GM21528 (cell line): Measurements from ENCODE around the gene ZNF165.
A peak's percentile ranks its signal among the peaks of the same experiment; 100 is the strongest.
"Not testable (repeated sequence)": the region's sequence is repeated elsewhere in the genome, so short reads cannot be mapped to it uniquely, and the experiment has no call there.

Source experiments
- ATAC-seq: cut with Tn5 transposase; IDR thresholded peaks from one replicate; pipeline ENCODE4 v1.9.1; 2021; ENCODE audit warnings: mild to moderate bottlenecking, moderate library complexity; ENCODE audit not compliant: unreplicated experiment, low FRiP score

The ZNF165 gene

DNA sequence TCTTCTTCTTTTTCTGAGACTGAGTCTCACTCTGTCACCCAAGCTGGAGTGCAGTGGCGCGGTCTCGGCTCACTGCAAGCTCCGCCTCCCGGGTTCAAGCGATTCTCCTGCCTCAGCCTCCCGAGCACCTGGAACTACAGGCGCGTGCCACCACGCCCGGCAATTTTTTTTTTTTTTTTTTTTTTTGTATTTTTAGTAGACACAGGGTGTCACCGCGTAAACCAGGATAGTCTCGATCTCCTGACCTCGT, at the start of gene ZNF165:
ZNF165 (plus strand) TSS at position 188 of the 250 bp plus-strand sequence. CDS start 4,913 bp downstream, outside the sequence.
- peak; percentile 20 for ATAC-seq

DNA sequence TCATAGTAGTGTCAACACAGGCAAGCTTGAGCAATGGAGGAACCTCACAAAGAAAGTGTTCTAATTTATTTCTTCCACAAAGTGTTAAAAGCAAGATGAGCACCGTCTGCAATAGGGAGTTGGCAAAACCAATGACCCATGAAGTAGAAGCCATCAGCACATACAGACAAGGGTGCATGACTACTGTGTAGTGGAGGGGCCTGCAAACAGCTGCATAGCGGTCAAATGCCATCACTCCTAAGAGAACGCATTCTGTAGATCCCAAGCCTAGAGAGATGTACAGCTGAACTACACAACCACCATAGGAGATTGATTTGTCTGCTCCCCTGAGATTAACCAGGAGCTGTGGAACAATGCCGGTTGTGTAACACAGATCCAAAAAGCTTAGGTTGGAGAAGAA, 26.8 kb upstream of the ZNF165 start:
- no peak for ATAC-seq

DNA sequence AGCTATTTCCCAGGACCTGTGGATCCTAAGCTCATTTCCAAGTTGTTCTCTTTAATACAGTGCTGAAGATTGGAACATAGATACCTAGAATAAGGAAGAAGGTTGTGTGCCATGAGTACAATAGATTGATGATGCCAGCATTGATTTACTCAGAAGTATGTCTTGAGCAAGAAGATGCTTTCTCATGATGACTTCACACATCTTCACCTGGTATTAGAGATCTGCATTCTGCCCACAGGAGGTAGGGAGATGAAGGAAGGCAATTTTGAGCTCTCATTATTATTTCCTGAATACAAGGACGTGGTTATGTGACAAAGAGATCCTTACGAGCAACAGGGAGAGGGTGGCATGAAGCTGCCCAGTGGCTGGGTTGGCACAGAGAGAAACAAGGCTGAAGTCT, 20.0 kb upstream of the ZNF165 start:
- ATAC-seq, result no peak

DNA sequence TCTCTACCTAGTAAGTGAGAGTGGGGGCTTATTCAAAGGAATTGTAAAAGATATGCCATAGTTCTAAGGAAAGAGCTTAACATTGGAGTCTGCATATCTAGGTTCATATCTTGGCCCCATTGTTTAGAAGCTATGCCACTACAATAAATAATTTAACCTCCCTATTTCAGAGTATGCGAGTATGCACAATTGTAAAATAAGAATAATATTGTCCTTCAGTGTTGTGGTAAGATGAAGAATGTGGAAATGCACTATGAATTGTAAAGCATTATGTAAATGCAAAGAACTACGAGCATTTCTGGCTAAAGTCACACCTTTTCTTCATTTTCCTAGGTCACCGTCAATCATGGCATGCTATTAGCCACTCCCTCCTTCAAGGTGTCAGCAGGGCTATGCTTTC, 16.1 kb upstream of the ZNF165 start:
- ATAC-seq, result no peak

DNA sequence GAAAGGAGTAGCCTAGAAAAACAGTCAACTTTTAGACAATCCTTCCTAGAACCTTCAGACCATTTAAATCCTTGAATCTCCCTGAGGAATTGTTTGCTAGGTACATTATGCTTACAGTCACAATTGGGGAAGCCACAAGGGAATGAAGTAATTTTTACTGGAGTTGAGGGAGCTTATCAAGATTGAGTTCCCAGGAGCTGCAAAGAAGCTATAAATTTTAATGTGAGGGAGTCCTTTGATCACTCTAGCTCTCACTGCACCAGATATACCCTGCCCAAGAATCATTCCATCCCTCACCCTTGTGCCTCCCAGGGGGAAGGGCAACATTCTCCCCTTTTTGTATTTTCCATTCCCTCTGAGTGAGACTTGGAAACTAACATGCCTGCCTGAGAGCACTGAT, 12.3 kb upstream of the ZNF165 start:
- no peak for ATAC-seq

DNA sequence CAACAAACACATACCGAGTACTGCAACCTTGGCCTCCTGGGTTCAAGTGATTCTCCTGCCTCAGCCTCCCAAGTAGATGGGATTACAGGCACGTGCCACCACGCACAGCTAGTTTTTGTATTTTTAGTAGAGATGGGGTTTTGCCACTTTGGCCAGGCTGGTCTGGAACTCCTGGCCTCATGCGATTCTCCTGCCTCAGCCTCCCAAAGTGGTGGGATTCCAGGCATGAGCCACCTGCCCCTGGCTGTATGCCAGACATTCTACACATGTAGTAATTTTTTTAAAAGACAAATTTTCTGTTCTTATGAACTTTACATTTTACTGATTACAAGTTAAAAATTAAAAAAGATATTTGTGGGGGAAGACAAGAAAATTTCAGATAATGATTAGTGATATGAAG, 9.4 kb upstream of the ZNF165 start:
- not testable (repeated sequence) for ATAC-seq

DNA sequence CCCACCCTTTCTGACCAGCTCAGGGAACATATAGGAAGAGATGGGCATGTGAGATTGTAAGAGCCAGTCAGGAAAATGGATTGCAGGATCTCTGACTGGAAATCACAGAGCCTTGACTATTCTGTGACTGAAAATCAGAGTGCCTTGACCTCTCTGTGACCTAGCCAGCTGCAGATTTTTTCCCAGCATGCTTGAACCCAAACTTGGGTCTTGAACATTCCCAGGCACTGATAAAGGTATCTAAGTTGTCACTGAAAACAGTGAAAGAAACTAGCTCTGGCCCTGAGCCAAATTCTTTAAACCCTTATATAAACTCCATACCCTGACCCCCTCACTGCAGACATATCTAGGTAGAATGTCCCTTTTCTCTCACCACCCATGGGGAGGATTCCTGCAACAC, 2.3 kb upstream of the ZNF165 start:
- ATAC-seq, result no peak

DNA sequence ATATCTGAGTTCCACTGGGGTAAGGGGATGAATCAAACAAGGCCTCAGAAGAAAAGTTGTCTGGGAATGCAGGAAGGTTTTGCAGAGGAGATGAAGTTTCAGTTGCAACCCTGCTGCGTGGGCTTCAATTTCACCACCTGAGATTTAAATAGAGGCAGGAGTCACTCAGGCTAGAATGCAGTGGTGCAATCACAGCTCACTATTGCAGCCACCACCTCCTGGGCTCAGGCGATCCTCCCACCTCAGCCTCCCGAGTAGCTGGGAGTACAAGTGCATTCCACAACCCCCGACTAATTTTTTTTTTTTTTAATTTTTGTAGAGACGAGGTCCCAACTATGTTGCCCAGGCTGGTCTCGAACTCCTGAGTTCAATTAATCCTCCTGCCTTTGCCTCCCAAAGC, 1.5 kb upstream of the ZNF165 start:
- ATAC-seq, result no peak

DNA sequence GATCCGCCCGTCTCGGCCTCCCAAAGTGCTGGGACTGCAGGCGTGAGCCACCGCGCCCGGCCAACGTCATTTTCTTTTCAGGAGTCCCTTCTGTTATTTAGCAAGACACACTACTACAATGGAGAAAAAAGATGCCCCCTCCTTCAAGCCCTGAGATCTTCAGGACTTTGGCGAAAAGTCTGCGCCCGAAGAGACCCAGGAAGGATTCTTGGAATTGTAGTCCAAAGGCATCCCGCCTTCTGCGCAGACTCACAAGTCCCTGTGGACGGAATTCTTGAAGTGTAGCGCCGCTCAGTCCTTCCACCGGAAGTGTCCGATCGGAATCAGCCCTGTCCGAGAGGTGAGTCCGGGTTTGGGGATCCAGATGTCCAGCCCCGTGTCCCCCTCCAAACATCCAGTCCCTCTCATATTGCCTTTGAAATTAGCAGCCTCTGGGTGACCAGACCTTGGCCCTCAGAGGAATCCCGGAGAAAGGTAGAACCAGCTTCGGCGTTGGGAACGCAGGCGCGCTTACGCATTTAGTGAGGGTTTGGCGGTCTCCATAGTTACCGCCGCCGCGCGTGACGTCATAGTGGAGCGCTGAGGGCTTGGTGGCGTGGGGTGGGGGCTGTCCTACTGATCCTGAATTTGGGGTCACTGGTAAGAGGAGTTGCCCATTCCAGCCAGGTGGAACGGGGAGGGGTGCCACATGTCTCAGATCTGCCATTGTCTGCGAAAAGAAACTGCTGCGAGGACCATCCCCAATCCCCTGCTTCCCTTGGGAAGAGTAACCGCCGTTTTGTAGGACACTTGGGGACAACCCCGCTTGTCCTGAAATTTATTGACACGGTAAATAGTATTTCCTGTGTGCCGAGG, 490 bp downstream of the ZNF165 start:
- peak; percentile 72 for ATAC-seq

DNA sequence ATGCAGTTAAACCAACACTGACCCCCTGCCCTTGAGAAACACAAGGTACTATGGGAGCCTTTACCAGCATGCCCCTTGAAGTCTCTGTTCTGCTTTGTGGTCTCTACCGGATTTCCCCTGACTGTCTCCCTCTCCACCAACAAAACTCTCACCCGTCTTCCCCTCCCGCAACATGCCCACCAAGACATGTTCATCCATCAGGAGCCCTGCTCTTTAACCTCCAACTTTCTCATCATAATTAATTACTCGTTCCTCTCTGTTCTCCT, 1.1 kb downstream of the ZNF165 start:
- ATAC-seq, result peak; percentile 51

DNA sequence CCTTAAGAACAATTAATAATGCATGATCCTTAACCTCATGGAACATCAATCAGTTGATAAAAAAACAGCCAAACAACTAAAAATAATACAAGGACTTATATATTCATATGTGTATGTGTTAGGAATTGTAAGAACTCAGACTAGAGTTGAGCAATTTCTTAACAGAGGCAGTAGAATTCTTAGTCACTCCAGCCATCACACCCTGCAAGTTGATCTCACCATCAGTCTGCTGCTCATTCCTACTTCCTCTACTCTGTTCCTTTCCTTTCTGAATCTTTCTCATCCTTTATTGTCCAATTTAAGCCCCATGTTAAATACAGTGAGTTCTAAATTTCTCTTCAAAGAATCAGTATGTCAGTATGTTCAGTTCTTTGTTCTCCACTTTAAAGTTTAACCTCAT, 2.6 kb downstream of the ZNF165 start:
- ATAC-seq, result no peak

DNA sequence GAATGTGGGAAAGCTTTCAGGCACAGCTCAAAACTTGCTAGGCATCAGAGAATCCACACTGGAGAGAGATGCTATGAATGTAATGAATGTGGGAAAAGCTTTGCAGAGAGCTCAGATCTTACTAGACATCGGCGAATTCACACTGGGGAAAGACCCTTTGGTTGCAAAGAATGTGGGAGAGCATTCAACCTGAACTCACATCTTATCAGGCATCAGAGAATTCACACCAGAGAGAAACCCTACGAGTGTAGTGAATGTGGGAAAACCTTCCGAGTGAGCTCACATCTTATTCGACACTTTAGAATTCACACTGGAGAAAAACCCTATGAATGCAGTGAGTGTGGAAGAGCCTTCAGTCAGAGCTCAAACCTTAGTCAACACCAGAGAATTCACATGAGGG, 8.7 kb downstream of the ZNF165 start:
- no peak for ATAC-seq

DNA sequence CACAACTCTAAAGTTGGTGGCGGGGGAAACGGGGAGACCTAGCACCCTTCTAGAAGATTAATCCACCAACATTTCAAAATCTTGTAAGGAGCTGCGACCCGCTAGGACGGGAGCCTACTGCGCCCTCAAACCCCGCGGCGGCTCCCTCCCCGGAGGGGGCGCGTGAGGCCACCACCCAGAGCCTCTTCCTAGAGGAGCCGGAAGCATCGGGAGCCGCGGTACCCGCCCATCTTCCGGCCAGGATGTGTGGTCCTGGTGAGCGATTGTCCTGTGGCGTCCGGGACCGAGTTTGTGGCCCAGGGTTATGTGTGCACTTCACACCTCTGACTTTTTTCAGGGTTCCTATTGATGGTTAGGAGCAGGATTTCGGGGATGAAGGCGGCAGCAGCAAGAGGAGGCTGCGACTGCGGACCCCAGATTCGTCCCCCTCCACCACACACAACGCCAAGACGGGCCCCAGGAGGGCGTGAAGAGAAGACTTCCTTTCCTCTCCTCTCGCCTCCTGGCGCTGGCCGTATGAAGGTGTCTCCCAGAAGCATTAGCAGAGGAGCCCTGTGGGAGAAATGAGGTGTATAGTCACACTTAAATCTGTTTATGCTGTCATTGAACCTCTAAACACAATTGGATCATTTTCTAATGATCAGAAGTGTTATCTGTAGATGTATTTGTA, 10.7 kb downstream of the ZNF165 start:
- ATAC-seq, result no peak

DNA sequence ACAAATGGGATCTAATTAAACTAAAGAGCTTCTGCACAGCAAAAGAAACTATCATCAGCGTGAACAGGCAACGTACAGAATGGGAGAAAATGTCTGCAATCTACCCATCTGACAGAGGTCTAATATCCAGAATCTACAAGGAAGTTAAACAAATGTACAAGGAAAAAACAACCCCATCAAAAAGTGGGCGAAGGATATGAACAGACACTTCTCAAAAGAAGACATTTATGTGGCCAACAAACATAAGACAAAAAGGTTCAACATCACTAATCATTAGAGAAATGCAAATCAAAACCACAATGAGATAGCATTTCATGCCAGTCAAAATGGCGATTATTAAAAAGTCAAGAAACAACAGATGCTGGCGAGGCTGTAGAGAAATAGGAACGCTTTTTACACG, 21.9 kb downstream of the ZNF165 start:
- not testable (repeated sequence) for ATAC-seq

DNA sequence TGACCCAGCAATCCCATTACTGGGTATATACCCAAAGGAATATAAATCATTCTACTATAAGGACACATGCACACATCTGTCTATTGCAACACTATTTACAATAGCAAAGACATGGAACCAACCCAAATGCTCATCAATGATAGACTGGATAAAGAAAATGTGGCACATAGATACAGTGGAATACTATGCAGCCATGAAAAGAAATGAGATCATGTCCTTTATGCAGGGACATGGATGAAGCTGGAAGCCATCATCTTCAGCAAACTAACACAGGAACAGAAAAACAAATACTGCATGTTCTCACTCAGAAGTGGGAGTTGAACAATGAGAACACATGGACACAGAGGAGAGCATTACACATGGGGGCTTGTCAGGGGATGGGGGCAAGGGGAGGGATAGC, 22.3 kb downstream of the ZNF165 start:
- not testable (repeated sequence) for ATAC-seq

DNA sequence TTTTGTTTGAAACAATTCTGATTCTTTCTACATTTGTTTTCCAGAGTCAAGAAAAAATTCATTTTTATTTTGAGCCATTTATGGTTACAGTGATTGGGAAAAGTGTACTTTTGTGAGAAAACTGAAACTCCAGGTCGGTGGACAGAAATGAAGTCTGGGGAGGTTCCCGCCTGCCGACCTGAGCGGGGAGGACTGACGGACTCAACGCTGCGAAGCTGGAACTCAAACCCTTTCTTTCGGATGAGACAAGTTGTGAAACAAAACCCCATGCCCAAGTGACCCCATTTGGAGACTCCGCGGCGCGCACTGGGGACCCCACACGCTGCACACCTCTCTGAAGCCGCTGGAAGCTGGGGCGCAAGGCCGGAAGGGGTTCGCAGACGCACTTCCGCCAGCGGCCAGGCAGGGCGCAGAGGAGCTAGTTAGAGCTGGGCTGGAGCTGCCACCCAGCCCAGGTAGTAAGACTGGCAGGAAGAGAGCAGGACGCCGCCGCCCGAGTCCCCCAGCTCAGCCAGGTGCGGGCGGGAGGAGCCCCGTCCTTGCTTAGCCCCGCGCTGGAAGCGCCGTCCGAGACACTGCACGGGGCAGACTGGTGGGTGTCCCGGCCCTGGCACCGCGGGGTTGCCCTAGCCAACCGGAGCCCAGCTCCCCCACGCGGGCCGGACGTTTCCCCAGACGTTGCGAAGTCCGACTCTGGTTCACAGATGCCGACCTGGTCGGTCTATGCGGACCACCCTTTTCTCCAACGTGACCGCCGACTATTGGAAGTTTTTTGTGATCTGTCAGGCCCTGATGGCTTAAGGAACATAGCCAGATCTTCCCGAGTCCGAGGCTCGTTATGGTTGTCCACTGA, 24.2 kb downstream of the ZNF165 start:
- ATAC-seq, result peak; percentile 97

DNA sequence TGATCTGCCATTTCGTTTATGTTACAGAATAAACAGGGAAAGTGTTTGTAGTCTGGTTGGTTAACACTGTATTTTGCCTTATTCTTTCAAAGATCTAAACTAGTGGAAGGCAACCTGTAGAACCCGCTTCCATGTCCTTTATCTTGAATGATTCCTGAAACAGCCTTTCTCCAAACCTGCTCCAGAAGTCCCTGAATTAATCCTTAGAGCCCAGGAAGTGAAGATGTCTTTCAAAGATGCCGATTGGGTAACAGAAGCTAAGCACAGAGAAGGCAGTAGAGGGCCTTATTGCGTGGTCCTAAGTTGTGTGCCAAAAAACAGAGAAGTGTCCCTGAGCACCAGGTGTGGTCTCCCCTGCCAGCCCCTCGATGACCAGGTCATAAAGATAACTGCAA, 24.9 kb downstream of the ZNF165 start:
- ATAC-seq, result peak; percentile 23

DNA sequence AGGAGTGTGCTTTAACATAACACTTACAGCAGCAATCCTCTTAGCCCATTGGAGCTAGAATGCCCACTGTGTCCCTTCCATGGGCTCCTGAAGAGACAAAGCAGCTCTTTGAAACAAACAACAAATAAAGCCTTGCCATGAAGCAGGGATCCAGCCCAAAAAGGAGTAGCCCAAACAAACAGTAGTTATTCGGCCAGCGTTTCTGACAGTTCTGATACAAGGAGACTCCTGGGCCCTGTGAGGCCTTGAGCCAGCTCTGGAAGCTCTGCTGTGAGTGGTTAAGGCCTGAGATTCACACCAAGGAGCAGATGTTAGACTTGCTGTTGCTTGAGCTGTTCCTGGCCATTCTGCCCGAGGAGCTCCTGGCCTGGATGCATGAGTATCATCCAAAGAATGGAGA, 27.1 kb downstream of the ZNF165 start:
- no peak for ATAC-seq

DNA sequence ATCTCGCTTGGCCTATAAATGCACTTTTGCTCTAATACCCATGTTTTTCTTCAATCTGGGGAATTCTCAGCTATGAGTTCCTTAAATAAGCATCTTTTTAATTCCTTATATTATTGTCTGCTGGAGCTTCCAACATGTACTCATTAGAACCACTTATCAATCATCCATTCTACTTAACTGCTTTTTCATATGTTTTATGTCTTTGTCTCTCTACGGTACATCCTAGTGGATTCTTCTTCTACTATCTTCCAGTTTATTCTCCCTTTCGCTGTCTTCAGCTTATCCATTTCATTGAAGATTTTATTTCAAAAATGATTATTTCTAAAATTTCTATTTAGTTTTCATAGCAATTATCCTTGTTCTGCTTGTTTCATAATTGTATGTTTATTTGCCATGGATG, 31.6 kb downstream of the ZNF165 start:
- no peak for ATAC-seq

DNA sequence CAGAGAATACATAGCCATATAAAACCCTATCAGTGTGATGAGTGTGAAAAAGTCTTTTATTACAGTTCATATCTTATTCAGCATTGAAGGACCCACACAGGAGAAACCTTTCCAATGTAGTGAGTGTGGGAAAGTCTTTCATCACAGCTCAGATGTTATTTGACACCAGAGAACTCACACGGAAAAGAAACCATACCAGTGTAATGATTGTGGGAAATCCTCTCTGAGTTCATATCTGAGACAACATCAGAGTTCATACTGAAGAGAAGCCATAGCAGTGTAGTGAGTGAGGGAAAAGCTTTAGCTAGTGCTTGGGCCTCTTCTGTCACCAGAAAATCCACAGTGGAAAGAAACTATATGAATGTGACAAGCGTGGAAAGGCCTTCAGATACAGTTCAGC, 35.4 kb downstream of the ZNF165 start:
- ATAC-seq, result no peak

DNA sequence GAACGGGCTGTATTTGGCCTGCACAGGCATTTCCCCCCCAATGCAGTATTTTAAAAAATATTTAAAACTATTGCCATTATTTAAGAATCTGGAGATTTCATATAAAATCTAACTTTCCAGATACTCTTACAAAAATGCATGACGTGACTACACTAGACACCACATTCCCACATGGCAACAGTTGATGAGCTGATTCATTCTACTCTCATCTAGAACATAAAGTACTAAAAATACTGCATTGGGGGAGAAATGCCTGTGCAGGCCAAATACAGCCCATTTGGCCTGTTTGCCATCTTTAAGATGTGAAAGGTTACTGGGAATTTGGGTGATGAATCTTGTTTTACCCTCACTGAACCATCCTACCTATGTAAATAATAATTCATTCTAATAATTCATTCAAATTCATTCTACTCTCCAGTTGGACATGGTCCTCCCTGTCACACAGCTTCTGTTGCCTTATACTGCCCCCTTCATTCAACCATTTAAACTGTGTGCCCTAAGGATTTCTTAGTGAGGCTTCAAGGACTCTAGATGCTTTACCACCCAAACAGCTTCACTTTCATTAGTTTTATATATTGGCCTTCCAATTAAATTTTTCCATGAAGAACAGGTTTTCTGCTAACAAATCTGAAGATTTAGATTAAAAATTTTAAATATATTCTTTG, 37.1 kb downstream of the ZNF165 start:
- no peak for ATAC-seq
